GM12878 (cell line): Measurements from ENCODE around the gene NPM1. TPM values are rescaled to one million over a fixed set of nuclear protein-coding genes. Genes with fewer than 3 reads are reported as not detected.

ENCODE experiments used
- ATAC-seq: fragments of 200-7000 bp; cut with Tn5 transposase; 3 replicates; pipeline ENCODE4 v1.9.1; 2020; ENCODE audit warnings: mild to moderate bottlenecking, moderate library complexity
- BruUV-seq: library from RNA; stranded (reverse); fragments of 400-500 nt; replicated peaks from 2 replicates; lab custom pipeline; 2021; lab: Mats Ljungman, UMichigan
- CTCF ChIA-PET: fragments of 300-600 bp; sonication (Branson Sonifier 250); formaldehyde crosslinking; extraction: SDS; loops from one replicate; lab custom pipeline; 2021; ENCODE audit warnings: inconsistent platforms; lab: Yijun Ruan, JAX
- POLR2A ChIA-PET: fragments of 350-600 bp; formaldehyde crosslinking; extraction: SDS; loops from one replicate; lab custom pipeline; 2021; ENCODE audit warnings: inconsistent platforms; lab: Charles Lee
- RAD21 ChIA-PET: fragments of 300-600 bp; sonication (Branson Sonifier 250); formaldehyde crosslinking; loops from one replicate; lab custom pipeline; 2023; ENCODE audit warnings: antibody characterized with exemption; ENCODE audit not compliant: unreplicated experiment; lab: Charles Lee
- SMC1A ChIA-PET: fragments of 300-600 bp; sonication (Branson Sonifier 250); formaldehyde crosslinking; loops from one replicate; lab custom pipeline; 2023; ENCODE audit not compliant: unreplicated experiment, uncharacterized antibody; lab: Charles Lee
- DNase-seq: peaks from one replicate; pipeline ENCODE4 v3.0.0-alpha.2; 2011; ENCODE audit warnings: low read depth, low spot score
- FAIRE-seq: peaks from 3 replicates; lab custom pipeline; 2011; peaks lifted over from hg19 to GRCh38; lab: Jason Lieb, UNC
- H2AFZ ChIP-seq: 2 replicates; pipeline ENCODE4 v1.6.0; 2011; ENCODE audit warnings: low read depth, low read length, control low read depth; ENCODE audit not compliant: control insufficient read depth
- H3K27ac ChIP-seq: 2 replicates; pipeline ENCODE4 v1.5.1; 2011; ENCODE audit warnings: control low read depth; ENCODE audit not compliant: control insufficient read depth, insufficient read depth
- H3K27me3 ChIP-seq, 2 experiments: replicated peaks in 1 of 2; 2 replicates each; pipeline versions ENCODE4 v1.6.0 to v1.6.1; 2011; ENCODE audit warnings: low read length in 1 of 2; ENCODE audit not compliant: control insufficient read depth in 2 of 2, insufficient read depth in 2 of 2
- H3K36me3 ChIP-seq, 2 experiments: 2 replicates each; pipeline ENCODE4 v1.5.1; 2011; ENCODE audit warnings: low read length in 1 of 2; ENCODE audit not compliant: control insufficient read depth in 2 of 2, insufficient read depth in 2 of 2
- H3K4me1 ChIP-seq: 2 replicates; pipeline ENCODE4 v1.6.1; 2011; ENCODE audit warnings: mild to moderate bottlenecking, low read length, moderate library complexity, mixed read lengths; ENCODE audit not compliant: control insufficient read depth, insufficient read depth
- H3K4me2 ChIP-seq: 2 replicates; pipeline ENCODE4 v1.6.0; 2011; ENCODE audit warnings: control low read depth; ENCODE audit not compliant: control insufficient read depth, insufficient read depth
- H3K4me3 ChIP-seq: fragments of 200-600 bp; sonication (generic); 2 replicates; pipeline ENCODE4 v1.5.1; 2016
- H3K79me2 ChIP-seq: 2 replicates; pipeline ENCODE4 v1.6.0; 2011; ENCODE audit warnings: low read length; ENCODE audit not compliant: control insufficient read depth, insufficient read depth
- H3K9ac ChIP-seq: 2 replicates; pipeline ENCODE4 v1.8.0; 2011; ENCODE audit warnings: low read length, control low read depth, mixed read lengths; ENCODE audit not compliant: control insufficient read depth, insufficient read depth
- H3K9me3 ChIP-seq: replicated peaks from 3 replicates; pipeline ENCODE4 v1.5.1; 2011; ENCODE audit warnings: mild to moderate bottlenecking, low read length; ENCODE audit not compliant: control insufficient read depth, insufficient read depth
- H4K20me1 ChIP-seq: 2 replicates; pipeline ENCODE4 v1.6.0; 2011; ENCODE audit not compliant: control insufficient read depth, insufficient read depth
- ATF7 ChIP-seq: fragments of 450-650 bp; IDR thresholded peaks from 2 replicates; pipeline ENCODE4 v1.6.1; 2016; ENCODE audit warnings: low read depth, mild to moderate bottlenecking
- BMI1 ChIP-seq: fragments of 450-650 bp; IDR thresholded peaks from 2 replicates; pipeline ENCODE4 v1.6.1; 2016; ENCODE audit warnings: mild to moderate bottlenecking, moderate library complexity, borderline replicate concordance
- CEBPB ChIP-seq, 2 experiments: fragments of 150-350 bp in 1 of 2; IDR thresholded peaks; 2 replicates each; pipeline ENCODE4 v1.6.1; 2012 to 2014; ENCODE audit warnings: low read depth in 2 of 2, low read length in 2 of 2, borderline replicate concordance in 1 of 2, inconsistent platforms in 1 of 2
- EP300 ChIP-seq, 2 experiments: fragments of 150-350 bp in 1 of 2; IDR thresholded peaks; 2 replicates each; pipeline ENCODE4 v1.6.1; 2011 to 2012; ENCODE audit warnings: low read depth in 2 of 2, low read length in 2 of 2, borderline replicate concordance in 1 of 2, improper control_type of control experiment in 1 of 2, inconsistent platforms in 1 of 2; ENCODE audit not compliant: control insufficient read depth in 1 of 2
- FOS ChIP-seq: IDR thresholded peaks from 3 replicates; pipeline ENCODE4 v1.6.1; 2011; ENCODE audit warnings: borderline replicate concordance; ENCODE audit not compliant: insufficient read length; ENCODE audit errors: extremely low read depth
- HDAC2 ChIP-seq: fragments of 200-600 bp; sonication (generic); IDR thresholded peaks from 2 replicates; pipeline ENCODE4 v1.6.1; 2017
- IKZF1 ChIP-seq: fragments of 450-650 bp; conservative IDR thresholded peaks from 2 replicates; pipeline ENCODE4 v1.6.1; 2017; ENCODE audit warnings: antibody characterized with exemption, mild to moderate bottlenecking
- IKZF2 ChIP-seq, 2 experiments: fragments of 450-650 bp; IDR thresholded peaks; 2 replicates each; pipeline ENCODE4 v1.6.1; 2017; ENCODE audit warnings: mild to moderate bottlenecking in 2 of 2, moderate library complexity in 2 of 2
- PAX5 ChIP-seq: IDR thresholded peaks from 2 replicates; pipeline ENCODE4 v1.6.1; 2011; ENCODE audit warnings: low read depth, low read length, borderline replicate concordance
- SMAD5 ChIP-seq: IDR thresholded peaks from 2 replicates; pipeline ENCODE4 v1.6.1; 2016; ENCODE audit warnings: antibody characterized with exemption, low read depth
- WGBS: methylation state at CpG from one replicate; pipeline ENCODE4 v1.1.6; 2016; ENCODE audit warnings: low lambda C conversion rate; ENCODE audit not compliant: insufficient replicate concordance, insufficient coverage; ENCODE audit errors: missing lambda C conversion rate; 5-methylcytosine and 5-hydroxymethylcytosine counted together
- in situ Hi-C: fragments of 300-500 bp; cut with MboI; formaldehyde crosslinking; loops from 9 replicates; pipeline ENCODE4 v1.14.3; 2018; ENCODE audit warnings: mixed read lengths
- intact Hi-C: fragments of 100-400 bp; cut with micrococcal nuclease; formaldehyde crosslinking; loops from one replicate; pipeline ENCODE4 v1.14.2; 2022; ENCODE audit not compliant: unreplicated experiment
- polyA plus RNA-seq, 11 experiments: library from polyadenylated mRNA; depleted of rRNA in 4 of 11; unstranded in 6 of 11; stranded (reverse) in 5 of 11; fragments of >200 nt; fragmentation: Nextera tagmentation in 4 of 11; fragmentation: Illumina TruSeq in 1 of 11; extraction: Ambion mirVana in 4 of 11; extraction: Trizol in 1 of 11; gene quantifications; 1 replicate in 1 of 11; 2 replicates in 10 of 11; pipeline versions ENCODE4 v1.2.1 to v1.2.3, GENCODE V29; 2011 to 2016; ENCODE audit warnings: inconsistent platforms in 2 of 11, missing spikeins in 2 of 11, low read depth in 1 of 11
- total RNA-seq, 4 experiments: library from RNA; depleted of rRNA in 3 of 4; stranded (reverse); fragments of >200 nt in 3 of 4; fragmentation: Illumina TruSeq in 1 of 4; extraction: Trizol in 1 of 4; gene quantifications; 2 replicates each; pipeline versions ENCODE4 v1.2.1 to v1.2.3, GENCODE V29; 2013 to 2021
- TF ChIP-seq, protein P1 (sequence below): fragments of 450-650 bp; IDR thresholded peaks from 2 replicates; pipeline ENCODE4 v1.6.1; 2017; ENCODE audit warnings: mild to moderate bottlenecking, moderate library complexity

NPM1 gene
- total and polyA plus RNA-seq, 10 of the 15 experiments (the other 5 are each of a cell fraction or from before 2014, with no cell fraction given) = 1,843 to 5,466 (median 2,866) TPM

DNA sequence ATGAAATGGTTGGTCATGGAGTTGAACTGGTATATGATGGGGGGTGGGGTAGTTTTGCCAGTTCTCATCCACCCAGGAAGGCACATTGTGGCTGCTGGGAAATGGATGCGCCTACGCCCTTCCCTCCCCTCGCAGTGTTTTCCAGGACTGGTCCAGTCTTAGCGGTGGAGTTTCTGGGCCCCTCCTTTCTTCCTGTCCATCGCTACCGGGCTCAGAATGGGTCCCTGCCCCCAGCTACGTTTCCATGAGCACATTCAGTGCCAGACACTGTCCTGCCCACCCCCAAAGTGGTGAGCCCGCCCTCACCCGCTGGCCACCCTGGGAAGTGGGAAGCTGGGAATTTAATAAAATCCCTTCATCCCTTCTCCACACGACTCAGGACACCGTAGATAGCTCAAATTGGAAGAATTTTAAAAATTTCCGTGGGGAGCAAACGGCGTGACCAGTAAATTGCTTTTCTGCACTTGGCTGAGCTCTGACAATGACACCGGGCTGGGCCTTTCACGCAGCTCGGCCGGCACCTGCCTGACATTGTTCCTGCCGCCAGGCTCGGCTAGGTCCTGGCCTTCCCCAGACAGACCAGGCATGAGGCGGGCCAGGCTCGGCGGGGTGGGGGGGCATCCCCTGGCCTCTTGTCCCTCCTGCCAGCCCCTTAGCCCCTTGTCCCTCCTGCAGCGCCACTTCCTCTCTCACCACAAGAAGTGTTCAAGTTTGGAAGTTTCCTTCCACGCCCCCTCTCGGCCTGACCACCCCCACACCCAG is 35.4 kb downstream of the NPM1 start (continued):
- TF ChIP-seq FOS = no peak
- no peak for TF ChIP-seq BMI1
- TF ChIP-seq HDAC2 = no peak
- no peak for TF ChIP-seq IKZF1
- TF ChIP-seq SMAD5 = no peak
- no peak for TF ChIP-seq PAX5
- no peak for TF ChIP-seq CEBPB (IDR thresholded peaks at IDR 0.05; ENCODE audit: borderline replicate concordance in 1 of 2, low read depth in 2 of 2, low read length in 2 of 2)
- no peak for TF ChIP-seq EP300 (IDR thresholded peaks at IDR 0.05; ENCODE audit: borderline replicate concordance in 1 of 2, control insufficient read depth in 1 of 2, low read depth in 2 of 2, low read length in 2 of 2)
- TF ChIP-seq, all 136 proteins: peak for 0

GRCh38 chr5:171424726-171425125 is 37.1 kb downstream of the NPM1 start:
- 30% methylated on average over 5 of the region's 5 CpGs for WGBS
- RAD21 ChIA-PET = no interaction called here
- TF ChIP-seq IKZF2 (IDR thresholded peaks at IDR 0.05) = no peak
- no peak for TF ChIP-seq ATF7
- TF ChIP-seq, protein P1, sequence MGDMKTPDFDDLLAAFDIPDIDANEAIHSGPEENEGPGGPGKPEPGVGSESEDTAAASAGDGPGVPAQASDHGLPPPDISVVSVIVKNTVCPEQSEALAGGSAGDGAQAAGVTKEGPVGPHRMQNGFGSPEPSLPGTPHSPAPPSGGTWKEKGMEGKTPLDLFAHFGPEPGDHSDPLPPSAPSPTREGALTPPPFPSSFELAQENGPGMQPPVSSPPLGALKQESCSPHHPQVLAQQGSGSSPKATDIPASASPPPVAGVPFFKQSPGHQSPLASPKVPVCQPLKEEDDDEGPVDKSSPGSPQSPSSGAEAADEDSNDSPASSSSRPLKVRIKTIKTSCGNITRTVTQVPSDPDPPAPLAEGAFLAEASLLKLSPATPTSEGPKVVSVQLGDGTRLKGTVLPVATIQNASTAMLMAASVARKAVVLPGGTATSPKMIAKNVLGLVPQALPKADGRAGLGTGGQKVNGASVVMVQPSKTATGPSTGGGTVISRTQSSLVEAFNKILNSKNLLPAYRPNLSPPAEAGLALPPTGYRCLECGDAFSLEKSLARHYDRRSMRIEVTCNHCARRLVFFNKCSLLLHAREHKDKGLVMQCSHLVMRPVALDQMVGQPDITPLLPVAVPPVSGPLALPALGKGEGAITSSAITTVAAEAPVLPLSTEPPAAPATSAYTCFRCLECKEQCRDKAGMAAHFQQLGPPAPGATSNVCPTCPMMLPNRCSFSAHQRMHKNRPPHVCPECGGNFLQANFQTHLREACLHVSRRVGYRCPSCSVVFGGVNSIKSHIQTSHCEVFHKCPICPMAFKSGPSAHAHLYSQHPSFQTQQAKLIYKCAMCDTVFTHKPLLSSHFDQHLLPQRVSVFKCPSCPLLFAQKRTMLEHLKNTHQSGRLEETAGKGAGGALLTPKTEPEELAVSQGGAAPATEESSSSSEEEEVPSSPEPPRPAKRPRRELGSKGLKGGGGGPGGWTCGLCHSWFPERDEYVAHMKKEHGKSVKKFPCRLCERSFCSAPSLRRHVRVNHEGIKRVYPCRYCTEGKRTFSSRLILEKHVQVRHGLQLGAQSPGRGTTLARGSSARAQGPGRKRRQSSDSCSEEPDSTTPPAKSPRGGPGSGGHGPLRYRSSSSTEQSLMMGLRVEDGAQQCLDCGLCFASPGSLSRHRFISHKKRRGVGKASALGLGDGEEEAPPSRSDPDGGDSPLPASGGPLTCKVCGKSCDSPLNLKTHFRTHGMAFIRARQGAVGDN = no peak
- TF ChIP-seq CEBPB (IDR thresholded peaks at IDR 0.05; ENCODE audit: borderline replicate concordance in 1 of 2, low read depth in 2 of 2, low read length in 2 of 2) = no peak
- TF ChIP-seq, all 136 proteins: peak for 0
- BruUV-seq = no TSS peak
- Histone ChIP-seq H3K4me3 (no peak overlapping the region), H3K36me3 (no peaks in the 10 kb centered on the region), H3K79me2 (no peaks in the 10 kb centered on the region), H3K27me3 (peaks cover 4 to 5% of the 10 kb centered on the region in 2 experiments; a peak in 3 of 4 replicates), H4K20me1 (no peaks in the 10 kb centered on the region), H2AFZ (no peak overlapping the region), H3K27ac (no peak overlapping the region), H3K9me3 (no peaks in the 10 kb centered on the region), H3K9ac (no peak overlapping the region), H3K4me1 (no peaks in the 10 kb centered on the region), H3K4me2 (no peak overlapping the region)
- ATAC-seq (no peak), FAIRE-seq (no peak), DNase-seq (no peak)
- ChIA-PET SMC1A (no interaction called here), POLR2A (no interaction called here), CTCF (no interaction called here)
- intact Hi-C loops (loop anchor here (10.0 kb wide), 1 partner anchor 180 kb away; no protein-coding TSS in a partner anchor), in situ Hi-C loops (loop anchor here (25.0 kb wide), 1 partner anchor 863 kb away; the partner anchor contains the start of gene UBTD2)
